ENCODE data around the gene ZNF274. TPM values are rescaled to one million over a fixed set of nuclear protein-coding genes. Genes with fewer than 3 reads are reported as not detected.

ZNF274 gene
- total and polyA plus RNA-seq, 2 donors from 2014 or later, result 10.9 to 42.4 TPM

GRCh38 chr19:58154679-58155648 lies 27.9 kb upstream of the ZNF274 start:
- Histone ChIP-seq H3K27me3 (ENCODE audit: control insufficient read depth, insufficient read depth, low read length) (no peaks in the 10 kb centered on the region), H3K4me3 (ENCODE audit: low read length in 3 of 3) (peak overlapping the region; percentile 74 to 88 (median 84)), H3K36me3 (ENCODE audit: control insufficient read depth in 2 of 3, insufficient read depth in 3 of 3, low read length in 3 of 3) (no peaks in the 10 kb centered on the region), H3K9me3 (ENCODE audit: control insufficient read depth in 2 of 3, insufficient read depth in 1 of 3, low read length in 3 of 3) (no peaks in the 10 kb centered on the region), H3K9ac (ENCODE audit: low read length in 3 of 3) (peak overlapping the region; percentile 46 to 92 (median 89)), H3K27ac (ENCODE audit: low read depth in 2 of 2, low read length in 2 of 2) (peak overlapping the region; percentile 86 to 94), H3K4me1 (ENCODE audit: control insufficient read depth in 2 of 3, insufficient read depth in 2 of 3, low read depth in 1 of 3, low read length in 3 of 3) (peaks cover 0 to 16% (median 6%) of the 10 kb centered on the region in 3 donors)
- FAIRE-seq (no peak), DNase-seq (peak; percentile 97 to 99 (median 98))
- intact Hi-C loops (cut with DNase I), result no loop called here
- TF ChIP-seq CTCF (IDR thresholded peaks at IDR 0.05; ENCODE audit: borderline replicate concordance, extremely low read depth, insufficient read depth), result peak; percentile 100

GRCh38 chr19:58157045-58157728 lies 25.7 kb upstream of the ZNF274 start:
- no peak for TF ChIP-seq CTCF (IDR thresholded peaks at IDR 0.05; ENCODE audit: borderline replicate concordance, extremely low read depth, insufficient read depth)
- no peaks in the 10 kb centered on the region for H3K27me3 ChIP-seq (ENCODE audit: control insufficient read depth, insufficient read depth, low read length)
- intact Hi-C loops (cut with DNase I), result no loop called here
- no peak overlapping the region for H3K27ac ChIP-seq (ENCODE audit: low read depth in 2 of 2, low read length in 2 of 2)
- H3K4me1 ChIP-seq (ENCODE audit: control insufficient read depth in 2 of 3, insufficient read depth in 2 of 3, low read depth in 1 of 3, low read length in 3 of 3), result peaks cover 0 to 13% (median 6%) of the 10 kb centered on the region in 3 donors
- no peak overlapping the region for H3K4me3 ChIP-seq (ENCODE audit: low read length in 3 of 3)
- H3K9me3 ChIP-seq (ENCODE audit: control insufficient read depth in 2 of 3, insufficient read depth in 1 of 3, low read length in 3 of 3), result peaks cover 0 to 3% (median 0%) of the 10 kb centered on the region in 3 donors
- FAIRE-seq, result no peak
- H3K9ac ChIP-seq (ENCODE audit: low read length in 3 of 3), result no peak overlapping the region
- DNase-seq, result no peak
- no peaks in the 10 kb centered on the region for H3K36me3 ChIP-seq (ENCODE audit: control insufficient read depth in 2 of 3, insufficient read depth in 3 of 3, low read length in 3 of 3)

GRCh38 chr19:58166268-58166667 lies 16.6 kb upstream of the ZNF274 start:
- Histone ChIP-seq H3K4me1 (ENCODE audit: control insufficient read depth in 2 of 3, insufficient read depth in 2 of 3, low read depth in 1 of 3, low read length in 3 of 3) (no peaks in the 10 kb centered on the region), H3K4me3 (ENCODE audit: low read length in 3 of 3) (no peak overlapping the region), H3K27ac (ENCODE audit: low read depth in 2 of 2, low read length in 2 of 2) (no peak overlapping the region), H3K9ac (ENCODE audit: low read length in 3 of 3) (no peak overlapping the region), H3K27me3 (ENCODE audit: control insufficient read depth, insufficient read depth, low read length) (no peaks in the 10 kb centered on the region), H3K9me3 (ENCODE audit: control insufficient read depth in 2 of 3, insufficient read depth in 1 of 3, low read length in 3 of 3) (peaks cover 0 to 58% (median 32%) of the 10 kb centered on the region in 3 donors), H3K36me3 (ENCODE audit: control insufficient read depth in 2 of 3, insufficient read depth in 3 of 3, low read length in 3 of 3) (no peaks in the 10 kb centered on the region)
- no peak for TF ChIP-seq CTCF (IDR thresholded peaks at IDR 0.05; ENCODE audit: borderline replicate concordance, extremely low read depth, insufficient read depth)
- no peak for FAIRE-seq
- no peak for DNase-seq
- intact Hi-C loops (cut with DNase I), result no loop called here
